T follicular helper cell (primary cell): Measurements from ENCODE around the gene MACF1.

Experiments
- DNase-seq: peaks from one replicate; pipeline ENCODE4 v3.0.0-alpha.2; 2020; ENCODE audit warnings: low read depth

MACF1 gene

GRCh38 chr1:39393645-39394044, 189.2 kb downstream of the MACF1 start:
- no peak for DNase-seq

GRCh38 chr1:39394059-39394458, 189.6 kb downstream of the MACF1 start:
- DNase-seq = no peak

GRCh38 chr1:39394598-39394997, 190.1 kb downstream of the MACF1 start:
- DNase-seq = no peak

GRCh38 chr1:39395357-39395831, 190.9 kb downstream of the MACF1 start:
- no peak for DNase-seq

GRCh38 chr1:39396671-39397070, 192.2 kb downstream of the MACF1 start:
- DNase-seq = no peak

GRCh38 chr1:39397487-39397886, 193.0 kb downstream of the MACF1 start:
- no peak for DNase-seq

GRCh38 chr1:39398278-39399021, 194.0 kb downstream of the MACF1 start:
- no peak for DNase-seq

- DNase-seq = no peak
Observed at GRCh38 chr1:39401106-39401505, 196.6 kb downstream of the MACF1 start.

- no peak for DNase-seq
Observed at GRCh38 chr1:39404876-39405275, 200.4 kb downstream of the MACF1 start.

GRCh38 chr1:39405358-39405757, 200.9 kb downstream of the MACF1 start:
- DNase-seq = no peak

- DNase-seq = no peak
Observed at GRCh38 chr1:39406533-39407450, 202.3 kb downstream of the MACF1 start.

- no peak for DNase-seq
Observed at GRCh38 chr1:39407510-39407895, 203.0 kb downstream of the MACF1 start.

- DNase-seq = no peak
Observed at GRCh38 chr1:39407896-39408640, 203.6 kb downstream of the MACF1 start.

GRCh38 chr1:39408641-39409054, 204.2 kb downstream of the MACF1 start:
- DNase-seq = peak; percentile 77

- DNase-seq = no peak
Observed at GRCh38 chr1:39409055-39409816, 204.7 kb downstream of the MACF1 start.

- DNase-seq = peak; percentile 52
Observed at GRCh38 chr1:39410915-39411436, 206.5 kb downstream of the MACF1 start.

- DNase-seq = no peak
Observed at GRCh38 chr1:39411526-39412478, 207.3 kb downstream of the MACF1 start.

GRCh38 chr1:39412892-39413291, 208.4 kb downstream of the MACF1 start:
- DNase-seq = no peak

- DNase-seq = no peak
Observed at GRCh38 chr1:39413902-39414528, 209.5 kb downstream of the MACF1 start.

- no peak for DNase-seq
Observed at GRCh38 chr1:39415553-39415952, 211.1 kb downstream of the MACF1 start.
